H9 (cell line): ENCODE results near the gene VSIG8. TPM values are rescaled to one million over a fixed set of nuclear protein-coding genes. Genes with fewer than 3 reads are reported as not detected.

Experiments
- DNase-seq: peaks from one replicate; pipeline ENCODE4 v3.0.0-alpha.2; 2017
- H2AFZ ChIP-seq: one replicate; pipeline ENCODE4 v1.6.1; 2013; ENCODE audit warnings: mild to moderate bottlenecking, low read length, control low read depth, moderate library complexity
- H2AK5ac ChIP-seq: 2 replicates; pipeline ENCODE4 v1.6.1; 2013; ENCODE audit warnings: low read length, control low read depth, mixed read lengths; ENCODE audit not compliant: insufficient read length
- H2BK120ac ChIP-seq: one replicate; pipeline ENCODE4 v1.6.1; 2013; ENCODE audit warnings: low read depth, mild to moderate bottlenecking, low read length, control low read depth, inconsistent platforms; ENCODE audit not compliant: poor library complexity, severe bottlenecking
- H2BK12ac ChIP-seq: 2 replicates; pipeline ENCODE4 v1.6.1; 2013; ENCODE audit warnings: low read length, control low read depth, mixed read lengths, low read depth; ENCODE audit not compliant: insufficient read length
- H2BK15ac ChIP-seq: 2 replicates; pipeline ENCODE4 v1.6.1; 2013; ENCODE audit warnings: low read depth, low read length, control low read depth
- H2BK20ac ChIP-seq: one replicate; pipeline ENCODE4 v1.6.1; 2013; ENCODE audit warnings: low read depth, mild to moderate bottlenecking, low read length, control low read depth, inconsistent platforms; ENCODE audit not compliant: poor library complexity, severe bottlenecking
- H2BK5ac ChIP-seq: 2 replicates; pipeline ENCODE4 v1.6.1; 2013; ENCODE audit warnings: low read length, control low read depth, mixed read lengths; ENCODE audit not compliant: insufficient read length
- H3K14ac ChIP-seq: 2 replicates; pipeline ENCODE4 v1.6.1; 2013; ENCODE audit warnings: low read length, control low read depth; ENCODE audit not compliant: insufficient read depth
- H3K18ac ChIP-seq: 2 replicates; pipeline ENCODE4 v1.6.1; 2013; ENCODE audit warnings: low read depth, mild to moderate bottlenecking, mixed read lengths, low read length, control low read depth; ENCODE audit not compliant: insufficient read length
- H3K23ac ChIP-seq: 2 replicates; pipeline ENCODE4 v1.6.1; 2013; ENCODE audit warnings: low read length, control low read depth, mixed read lengths, low read depth; ENCODE audit not compliant: insufficient read length
- H3K23me2 ChIP-seq: 2 replicates; pipeline ENCODE4 v1.6.1; 2013; ENCODE audit warnings: low read depth, mild to moderate bottlenecking, mixed read lengths, low read length, control low read depth; ENCODE audit not compliant: insufficient read length, poor library complexity, severe bottlenecking
- H3K27ac ChIP-seq: 2 replicates; pipeline ENCODE4 v1.5.1; 2013; ENCODE audit warnings: low read length, control low read depth, mixed read lengths, low read depth; ENCODE audit not compliant: insufficient read length
- H3K27me3 ChIP-seq: 2 replicates; pipeline ENCODE4 v1.6.1; 2013; ENCODE audit warnings: low read length, control low read depth, inconsistent platforms; ENCODE audit not compliant: insufficient read depth
- H3K4ac ChIP-seq: 2 replicates; pipeline ENCODE4 v1.6.1; 2013; ENCODE audit warnings: low read depth, mild to moderate bottlenecking, control low read depth, inconsistent platforms, low read length, moderate library complexity
- H3K4me1 ChIP-seq: 2 replicates; pipeline ENCODE4 v1.6.1; 2013; ENCODE audit warnings: low read length, control low read depth, inconsistent platforms; ENCODE audit not compliant: insufficient read depth
- H3K4me2 ChIP-seq: 2 replicates; pipeline ENCODE4 v1.6.1; 2013; ENCODE audit warnings: low read length, control low read depth, mixed read lengths; ENCODE audit not compliant: insufficient read length, insufficient read depth
- H3K56ac ChIP-seq: 2 replicates; pipeline ENCODE4 v1.6.1; 2013; ENCODE audit warnings: low read depth, mild to moderate bottlenecking, mixed read lengths, low read length, control low read depth; ENCODE audit not compliant: insufficient read length
- H3K79me1 ChIP-seq: 2 replicates; pipeline ENCODE4 v1.6.1; 2013; ENCODE audit warnings: low read depth, mild to moderate bottlenecking, moderate library complexity, low read length, control low read depth, inconsistent platforms; ENCODE audit not compliant: insufficient read depth, poor library complexity, severe bottlenecking
- H3K79me2 ChIP-seq: 2 replicates; pipeline ENCODE4 v1.6.1; 2013; ENCODE audit warnings: low read length, control low read depth, inconsistent platforms; ENCODE audit not compliant: insufficient read depth
- H3K9ac ChIP-seq: 2 replicates; pipeline ENCODE4 v1.6.1; 2013; ENCODE audit warnings: low read length, control low read depth, mixed read lengths; ENCODE audit not compliant: insufficient read length; ENCODE audit errors: extremely low read depth
- H3K9me3 ChIP-seq: one replicate; pipeline ENCODE4 v1.6.1; 2013; ENCODE audit warnings: low read depth, low read length, inconsistent platforms; ENCODE audit not compliant: control insufficient read depth
- H3T11ph ChIP-seq: one replicate; pipeline ENCODE4 v1.6.1; 2013; ENCODE audit warnings: mild to moderate bottlenecking, low read length, control low read depth, inconsistent platforms
- H4K20me1 ChIP-seq: one replicate; pipeline ENCODE4 v1.6.1; 2013; ENCODE audit not compliant: control insufficient read depth, insufficient read length, insufficient read depth
- H4K5ac ChIP-seq: 2 replicates; pipeline ENCODE4 v1.6.1; 2013; ENCODE audit warnings: low read depth, mild to moderate bottlenecking, mixed read lengths, low read length, control low read depth; ENCODE audit not compliant: insufficient read length
- H4K8ac ChIP-seq: replicated peaks from 2 replicates; pipeline ENCODE4 v1.6.1; 2013; ENCODE audit warnings: low read length, control low read depth, mixed read lengths, low read depth; ENCODE audit not compliant: insufficient read length
- H4K91ac ChIP-seq: 2 replicates; pipeline ENCODE4 v1.6.1; 2013; ENCODE audit warnings: low read depth, mild to moderate bottlenecking, moderate library complexity, mixed read lengths, low read length, control low read depth; ENCODE audit not compliant: insufficient read length
- H3K27ac Mint-ChIP-seq, 3 experiments: 2 replicates in 2 of 3; 3 replicates in 1 of 3; pipeline ENCODE4 v1.8.0; 2020 to 2021; ENCODE audit warnings: mixed read lengths in 3 of 3, mild to moderate bottlenecking in 1 of 3, moderate library complexity in 1 of 3
- H3K27me3 Mint-ChIP-seq: 2 replicates; pipeline ENCODE4 v1.8.0; 2021; ENCODE audit warnings: low read depth, mild to moderate bottlenecking, moderate library complexity, mixed read lengths
- H3K36me3 Mint-ChIP-seq, 3 experiments: 2 replicates in 2 of 3; 3 replicates in 1 of 3; pipeline ENCODE4 v1.8.0; 2020 to 2021; ENCODE audit warnings: low read depth in 3 of 3, mixed read lengths in 3 of 3; ENCODE audit not compliant: insufficient read depth in 1 of 3
- H3K4me1 Mint-ChIP-seq, 2 experiments: 2 replicates each; pipeline ENCODE4 v1.8.0; 2020; ENCODE audit warnings: mixed read lengths in 2 of 2
- H3K4me3 Mint-ChIP-seq, 2 experiments: 2 replicates in 1 of 2; 3 replicates in 1 of 2; pipeline ENCODE4 v1.8.0; 2020 to 2021; ENCODE audit warnings: mild to moderate bottlenecking in 2 of 2, mixed read lengths in 2 of 2, moderate library complexity in 1 of 2
- H3K9me3 Mint-ChIP-seq, 2 experiments: 2 replicates in 1 of 2; 3 replicates in 1 of 2; pipeline ENCODE4 v1.8.0; 2020; ENCODE audit warnings: mild to moderate bottlenecking in 2 of 2, mixed read lengths in 2 of 2, moderate library complexity in 1 of 2
- WGBS: extraction: QIAGEN DNeasy Blood & Tissue Kit; methylation state at CpG from one replicate; pipeline ENCODE4 v1.1.7; 2013; ENCODE audit warnings: missing lambda C conversion rate, low lambda C conversion rate, mixed read lengths; ENCODE audit not compliant: insufficient read length; ENCODE audit errors: extremely low coverage; 5-methylcytosine and 5-hydroxymethylcytosine counted together
- total RNA-seq: library from RNA; stranded (reverse); gene quantifications from 2 replicates; pipeline ENCODE4 v1.2.1, GENCODE V29; 2021
- TF ChIP-seq, protein P1 (sequence below): fragments of 200-600 bp; sonication (generic); conservative IDR thresholded peaks from 3 replicates; pipeline ENCODE4 v1.8.0; 2021; ENCODE audit warnings: antibody characterized with exemption, mild to moderate bottlenecking

VSIG8 gene
- total RNA-seq, 1 experiment from 2014 or later, result not detected

GRCh38 chr1:159829273-159829634 lies 33.2 kb downstream of the VSIG8 start:
- no peak overlapping the region for H2BK12ac ChIP-seq
- no peak overlapping the region for H3K9ac ChIP-seq
- no peak overlapping the region for H2BK20ac ChIP-seq
- no peaks in the 10 kb centered on the region for H4K20me1 ChIP-seq
- no peak overlapping the region for H2BK120ac ChIP-seq
- no peak overlapping the region for H2BK15ac ChIP-seq
- H3K4me1 Mint-ChIP-seq, result peaks cover 18 to 20% of the 10 kb centered on the region in 2 experiments
- no peak overlapping the region for H3K56ac ChIP-seq
- H3K23ac ChIP-seq, result no peak overlapping the region
- H3K27me3 Mint-ChIP-seq, result peaks cover 53% of the 10 kb centered on the region
- no peak overlapping the region for H2BK5ac ChIP-seq
- DNase-seq, result peak; percentile 74
- H3K27me3 ChIP-seq, result no peaks in the 10 kb centered on the region
- no peak overlapping the region for H4K8ac ChIP-seq
- H4K5ac ChIP-seq, result no peak overlapping the region
- no peak overlapping the region for H3K18ac ChIP-seq
- TF ChIP-seq, protein P1, sequence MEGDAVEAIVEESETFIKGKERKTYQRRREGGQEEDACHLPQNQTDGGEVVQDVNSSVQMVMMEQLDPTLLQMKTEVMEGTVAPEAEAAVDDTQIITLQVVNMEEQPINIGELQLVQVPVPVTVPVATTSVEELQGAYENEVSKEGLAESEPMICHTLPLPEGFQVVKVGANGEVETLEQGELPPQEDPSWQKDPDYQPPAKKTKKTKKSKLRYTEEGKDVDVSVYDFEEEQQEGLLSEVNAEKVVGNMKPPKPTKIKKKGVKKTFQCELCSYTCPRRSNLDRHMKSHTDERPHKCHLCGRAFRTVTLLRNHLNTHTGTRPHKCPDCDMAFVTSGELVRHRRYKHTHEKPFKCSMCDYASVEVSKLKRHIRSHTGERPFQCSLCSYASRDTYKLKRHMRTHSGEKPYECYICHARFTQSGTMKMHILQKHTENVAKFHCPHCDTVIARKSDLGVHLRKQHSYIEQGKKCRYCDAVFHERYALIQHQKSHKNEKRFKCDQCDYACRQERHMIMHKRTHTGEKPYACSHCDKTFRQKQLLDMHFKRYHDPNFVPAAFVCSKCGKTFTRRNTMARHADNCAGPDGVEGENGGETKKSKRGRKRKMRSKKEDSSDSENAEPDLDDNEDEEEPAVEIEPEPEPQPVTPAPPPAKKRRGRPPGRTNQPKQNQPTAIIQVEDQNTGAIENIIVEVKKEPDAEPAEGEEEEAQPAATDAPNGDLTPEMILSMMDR, result peak; percentile 70
- H4K91ac ChIP-seq, result no peak overlapping the region
- H3T11ph ChIP-seq, result no peak overlapping the region
- H2AK5ac ChIP-seq, result no peak overlapping the region
- no peaks in the 10 kb centered on the region for H3K36me3 Mint-ChIP-seq
- no peak overlapping the region for H3K4me2 ChIP-seq
- H3K23me2 ChIP-seq, result no peaks in the 10 kb centered on the region
- no peak overlapping the region for H2AFZ ChIP-seq
- no peaks in the 10 kb centered on the region for H3K79me1 ChIP-seq
- no peak overlapping the region for H3K14ac ChIP-seq
- H3K4ac ChIP-seq, result no peak overlapping the region
- no peak overlapping the region for H3K4me3 Mint-ChIP-seq
- H3K9me3 ChIP-seq, result no peaks in the 10 kb centered on the region
- no peak overlapping the region for H3K27ac Mint-ChIP-seq
- H3K9me3 Mint-ChIP-seq, result no peaks in the 10 kb centered on the region
- WGBS, result no CpG with 5 or more reads among the region's 3 CpGs
- H3K27ac ChIP-seq, result no peak overlapping the region
- no peaks in the 10 kb centered on the region for H3K4me1 ChIP-seq
- no peaks in the 10 kb centered on the region for H3K79me2 ChIP-seq
